Tibial nerve (tissue), 4 donors: ENCODE measurements around the gene NRXN3.

Source experiments
- EP300 ChIP-seq, 2 donors: sonication (generic); formaldehyde crosslinking; IDR thresholded peaks; one replicate each; pipeline ENCODE4 v1.6.1; 2017; ENCODE audit warnings: antibody characterized with exemption in 2 of 2, mild to moderate bottlenecking in 1 of 2
- POLR2A ChIP-seq, 2 donors: fragments of 450-650 bp; IDR thresholded peaks; one replicate each; pipeline ENCODE4 v1.6.1; 2017; ENCODE audit warnings: antibody characterized with exemption in 2 of 2, mild to moderate bottlenecking in 2 of 2, moderate library complexity in 2 of 2
- TF ChIP-seq, protein P1 (sequence below), 5 experiments: fragments of 200-600 bp in 3 of 5; fragments of 450-650 bp in 2 of 5; sonication (generic) in 3 of 5; IDR thresholded peaks; one replicate each; pipeline ENCODE4 v1.5.1; 2016 to 2019; ENCODE audit warnings: antibody characterized with exemption in 5 of 5, mild to moderate bottlenecking in 3 of 5, moderate library complexity in 2 of 5

DNA sequence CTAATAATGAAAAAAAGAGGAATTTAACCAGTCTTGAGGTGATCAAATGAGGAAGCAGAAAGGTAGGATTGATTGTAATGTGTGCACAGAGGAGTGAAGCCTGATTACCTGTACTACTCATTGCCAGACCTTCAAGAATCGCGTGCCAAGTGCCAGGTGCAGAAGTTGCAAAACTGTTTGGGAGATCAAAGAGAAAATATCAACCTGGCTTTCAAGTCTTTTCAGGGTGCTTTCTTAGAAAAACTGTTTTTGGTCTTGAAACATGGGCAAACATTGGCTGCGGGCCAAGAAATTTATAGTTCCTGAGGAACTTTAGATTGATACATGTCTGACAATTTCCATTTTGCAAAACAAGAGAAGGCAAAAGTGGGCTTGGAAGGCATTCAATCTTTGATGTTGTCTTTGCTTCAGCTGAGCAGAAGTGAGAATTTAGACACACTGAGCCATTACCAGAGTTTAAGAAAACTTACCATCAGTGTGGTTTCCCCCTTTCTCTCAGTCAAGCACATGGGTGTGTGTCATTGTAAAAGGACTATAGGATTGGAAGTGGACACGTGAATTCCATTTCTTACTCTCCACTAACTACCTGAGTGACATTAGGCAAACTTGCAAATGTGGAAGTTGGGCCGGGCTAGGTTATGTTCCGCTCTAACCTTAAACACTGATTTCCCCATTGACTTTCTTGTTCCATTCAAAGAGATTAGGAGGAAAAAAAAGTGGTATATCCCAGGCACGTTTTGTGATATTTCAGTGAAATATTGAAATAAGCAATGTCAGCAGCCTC, 1555.0 kb downstream of the NRXN3 start:
- TF ChIP-seq, protein P1, sequence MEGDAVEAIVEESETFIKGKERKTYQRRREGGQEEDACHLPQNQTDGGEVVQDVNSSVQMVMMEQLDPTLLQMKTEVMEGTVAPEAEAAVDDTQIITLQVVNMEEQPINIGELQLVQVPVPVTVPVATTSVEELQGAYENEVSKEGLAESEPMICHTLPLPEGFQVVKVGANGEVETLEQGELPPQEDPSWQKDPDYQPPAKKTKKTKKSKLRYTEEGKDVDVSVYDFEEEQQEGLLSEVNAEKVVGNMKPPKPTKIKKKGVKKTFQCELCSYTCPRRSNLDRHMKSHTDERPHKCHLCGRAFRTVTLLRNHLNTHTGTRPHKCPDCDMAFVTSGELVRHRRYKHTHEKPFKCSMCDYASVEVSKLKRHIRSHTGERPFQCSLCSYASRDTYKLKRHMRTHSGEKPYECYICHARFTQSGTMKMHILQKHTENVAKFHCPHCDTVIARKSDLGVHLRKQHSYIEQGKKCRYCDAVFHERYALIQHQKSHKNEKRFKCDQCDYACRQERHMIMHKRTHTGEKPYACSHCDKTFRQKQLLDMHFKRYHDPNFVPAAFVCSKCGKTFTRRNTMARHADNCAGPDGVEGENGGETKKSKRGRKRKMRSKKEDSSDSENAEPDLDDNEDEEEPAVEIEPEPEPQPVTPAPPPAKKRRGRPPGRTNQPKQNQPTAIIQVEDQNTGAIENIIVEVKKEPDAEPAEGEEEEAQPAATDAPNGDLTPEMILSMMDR (IDR thresholded peaks at IDR 0.05): no peak
- TF ChIP-seq POLR2A (IDR thresholded peaks at IDR 0.05) (no peak), EP300 (IDR thresholded peaks at IDR 0.05) (no peak)
